MM.1S (cell line): ENCODE results near the gene TNPO3.

Source experiments
- CTCF ChIP-seq: fragments of 300-600 bp; sonication (generic); IDR thresholded peaks from 2 replicates; pipeline ENCODE4 v1.5.1; 2016; ENCODE audit warnings: antibody characterized with exemption, low read length, mixed read lengths
- EZH2 ChIP-seq: fragments of 300-600 bp; sonication (generic); optimal IDR thresholded peaks from 2 replicates; pipeline ENCODE3; 2017; ENCODE audit warnings: low read depth, mild to moderate bottlenecking, antibody characterized with exemption, low read length, mixed read lengths

GRCh38 chr7:128906766-128907559 is 147.9 kb downstream of the TNPO3 start:
- TF ChIP-seq CTCF (no peak), EZH2 (no peak)
